Measurements from ENCODE around the gene SULT1B1.

Gene SULT1B1

GRCh38 chr4:69748173-69748572 is 12.2 kb downstream of the SULT1B1 start:
- no peak for DNase-seq

- no peak for DNase-seq
These were observed 16.3 kb downstream of the SULT1B1 start for GRCh38 chr4:69744157-69744478.

GRCh38 chr4:69743476-69744156 is 16.8 kb downstream of the SULT1B1 start:
- DNase-seq, result no peak

- DNase-seq, result no peak
These were observed 17.8 kb downstream of the SULT1B1 start for GRCh38 chr4:69742596-69742995.

GRCh38 chr4:69738872-69739271 is 21.5 kb downstream of the SULT1B1 start:
- no peak for DNase-seq

- DNase-seq, result no peak
These were observed 25.3 kb downstream of the SULT1B1 start for GRCh38 chr4:69735119-69735518.

- DNase-seq, result no peak
These were observed 28.6 kb downstream of the SULT1B1 start for GRCh38 chr4:69731847-69732246.

- no peak for DNase-seq
These were observed 29.2 kb downstream of the SULT1B1 start for GRCh38 chr4:69731241-69731640.

- no peak for DNase-seq
These were observed 30.4 kb downstream of the SULT1B1 start for GRCh38 chr4:69730002-69730401.

GRCh38 chr4:69727926-69728325 is 32.5 kb downstream of the SULT1B1 start:
- DNase-seq, result no peak

GRCh38 chr4:69727426-69727825 is 33.0 kb downstream of the SULT1B1 start:
- no peak for DNase-seq

GRCh38 chr4:69726971-69727370 is 33.4 kb downstream of the SULT1B1 start:
- DNase-seq, result no peak

GRCh38 chr4:69718396-69719271 is 41.8 kb downstream of the SULT1B1 start:
- DNase-seq, result no peak

- no peak for DNase-seq
These were observed 42.6 kb downstream of the SULT1B1 start for GRCh38 chr4:69717778-69718177.

GRCh38 chr4:69716654-69717053 is 43.8 kb downstream of the SULT1B1 start:
- DNase-seq, result no peak

GRCh38 chr4:69714086-69714485 is 46.3 kb downstream of the SULT1B1 start:
- no peak for DNase-seq

- no peak for DNase-seq
These were observed 46.8 kb downstream of the SULT1B1 start for GRCh38 chr4:69713593-69713992.

- no peak for DNase-seq
These were observed 49.8 kb downstream of the SULT1B1 start for GRCh38 chr4:69710580-69710979.

GRCh38 chr4:69708211-69708610 is 52.2 kb downstream of the SULT1B1 start:
- DNase-seq, result no peak

GRCh38 chr4:69707807-69708206 is 52.6 kb downstream of the SULT1B1 start:
- no peak for DNase-seq

- no peak for DNase-seq
These were observed 58.2 kb downstream of the SULT1B1 start for GRCh38 chr4:69702201-69702600.

GRCh38 chr4:69701696-69702095 is 58.7 kb downstream of the SULT1B1 start:
- no peak for DNase-seq

GRCh38 chr4:69697536-69698242 is 62.7 kb downstream of the SULT1B1 start:
- no peak for DNase-seq

GRCh38 chr4:69689599-69689998 is 70.8 kb downstream of the SULT1B1 start:
- peak in 1 of 2 donors; percentile 50 for DNase-seq
